Aorta (tissue), 5 donors: ENCODE results near the gene HYAL4. TPM values are rescaled to one million over a fixed set of nuclear protein-coding genes. Genes with fewer than 3 reads are reported as not detected.

Experiments used
- ATAC-seq: fragments of 200-7000 bp; cut with Tn5 transposase; one replicate; pipeline ENCODE4 v1.9.1; 2022; ENCODE audit warnings: moderate library complexity; ENCODE audit not compliant: low FRiP score
- DNase-seq, 2 donors: peaks; one replicate each; pipeline ENCODE4 v3.0.0-alpha.2; 2020
- H3K27ac ChIP-seq, 2 donors: one replicate each; pipeline ENCODE4 v1.5.1; 2013; ENCODE audit warnings: low read length in 2 of 2, mild to moderate bottlenecking in 2 of 2, moderate library complexity in 2 of 2, control low read depth in 1 of 2, inconsistent platforms in 1 of 2, low read depth in 1 of 2
- H3K27me3 ChIP-seq, 2 donors: one replicate each; pipeline ENCODE4 v1.6.1; 2013; ENCODE audit warnings: control low read depth in 1 of 2, low read length in 1 of 2, mild to moderate bottlenecking in 1 of 2, moderate library complexity in 1 of 2; ENCODE audit not compliant: insufficient read depth in 2 of 2, control insufficient read depth in 1 of 2
- H3K36me3 ChIP-seq, 2 donors: one replicate each; pipeline ENCODE4 v1.6.1; 2013; ENCODE audit warnings: control low read depth in 1 of 2, low read length in 1 of 2, mild to moderate bottlenecking in 1 of 2; ENCODE audit not compliant: insufficient read depth in 2 of 2, control insufficient read depth in 1 of 2
- H3K4me1 ChIP-seq, 2 donors: one replicate each; pipeline ENCODE4 v1.6.1; 2013; ENCODE audit warnings: low read length in 2 of 2, control low read depth in 1 of 2, mild to moderate bottlenecking in 1 of 2, moderate library complexity in 1 of 2; ENCODE audit not compliant: insufficient read depth in 2 of 2, control insufficient read depth in 1 of 2
- H3K4me3 ChIP-seq, 2 donors: one replicate each; pipeline ENCODE4 v1.5.1; 2013; ENCODE audit warnings: low read length in 2 of 2, control low read depth in 1 of 2, mild to moderate bottlenecking in 1 of 2
- H3K9me3 ChIP-seq: one replicate; pipeline ENCODE4 v1.6.1; 2013; ENCODE audit warnings: mild to moderate bottlenecking, low read length; ENCODE audit not compliant: control insufficient read depth
- WGBS, 2 donors: extraction: QIAGEN DNeasy Blood & Tissue Kit; methylation state at CpG; one replicate each; pipeline ENCODE4 v1.1.7; 2013; 5-methylcytosine and 5-hydroxymethylcytosine counted together
- intact Hi-C, 2 donors: fragments of 100-400 bp; cut with DNase I; formaldehyde crosslinking; loops; one replicate each; pipeline versions ENCODE4 v1.14.2 to v1.15.0; 2022
- polyA plus RNA-seq, 2 donors: library from polyadenylated mRNA; stranded (reverse); fragments of 200-250 nt; gene quantifications; one replicate each; pipeline ENCODE4 v1.2.3, GENCODE V29; 2013
- total RNA-seq, 2 donors: library from RNA; stranded (reverse); fragmentation: NEBNext Ultra II Directional; extraction: Animal tissue kit (Norgen Biotek cat#: 25700); gene quantifications; one replicate each; pipeline ENCODE4 v1.2.1, GENCODE V29; 2021
- donor health status: healthy with polysubstance abuse.
- donor health status: Bipolar disorder and iron deficiency.
- donor health status: DM: no; HTN: no; CAD: no.
- donor health status: DM: no; HTN: no; CAD: no.
- donor health status: DM: yes; HTN: yes; CAD: no.

HYAL4 gene
- total and polyA plus RNA-seq, 4 donors: not detected

- no peaks in the 10 kb centered on the region for H3K36me3 ChIP-seq
- intact Hi-C loops: no loop called here
- H3K27ac ChIP-seq: no peak overlapping the region
- H3K4me3 ChIP-seq: no peak overlapping the region
- no peak for ATAC-seq
- no peaks in the 10 kb centered on the region for H3K27me3 ChIP-seq
- peaks cover 4% of the 10 kb centered on the region for H3K9me3 ChIP-seq
- no peaks in the 10 kb centered on the region for H3K4me1 ChIP-seq
- no peak for DNase-seq
Measured at GRCh38 chr7:123905714-123906113, 60.7 kb downstream of the HYAL4 start.

- no peak overlapping the region for H3K27ac ChIP-seq
- no peaks in the 10 kb centered on the region for H3K27me3 ChIP-seq
- no peak for ATAC-seq
- no peaks in the 10 kb centered on the region for H3K4me1 ChIP-seq
- no peaks in the 10 kb centered on the region for H3K36me3 ChIP-seq
- no peak overlapping the region for H3K4me3 ChIP-seq
- 37 to 39% methylated on average over 2 of the region's 2 CpGs for whole genome bisulfite sequencing, 2 donors
- DNase-seq: no peak
- intact Hi-C loops: no loop called here
- H3K9me3 ChIP-seq: no peaks in the 10 kb centered on the region
Measured at GRCh38 chr7:123916240-123916724, 71.3 kb downstream of the HYAL4 start.

GRCh38 chr7:123917878-123918277, 72.9 kb downstream of the HYAL4 start:
- H3K27ac ChIP-seq: no peak overlapping the region
- DNase-seq (no peak), ATAC-seq (no peak)
- intact Hi-C loops: no loop called here
- H3K36me3 ChIP-seq: no peaks in the 10 kb centered on the region
- no peaks in the 10 kb centered on the region for H3K27me3 ChIP-seq
- H3K4me1 ChIP-seq: no peaks in the 10 kb centered on the region
- no peaks in the 10 kb centered on the region for H3K9me3 ChIP-seq
- 92 to 93% methylated on average over 12 of the region's 12 CpGs for WGBS, 2 donors
- no peak overlapping the region for H3K4me3 ChIP-seq

- intact Hi-C loops: no loop called here
- Histone ChIP-seq H3K4me1 (no peaks in the 10 kb centered on the region), H3K9me3 (no peaks in the 10 kb centered on the region), H3K27me3 (no peaks in the 10 kb centered on the region), H3K4me3 (no peak overlapping the region), H3K36me3 (no peaks in the 10 kb centered on the region), H3K27ac (no peak overlapping the region)
- WGBS, 2 donors: 86 to 90% methylated on average over 8 of the region's 8 CpGs
- no peak for ATAC-seq
- DNase-seq: no peak
Measured at GRCh38 chr7:123918309-123918708, 73.3 kb downstream of the HYAL4 start.

GRCh38 chr7:123923599-123923998, 78.6 kb downstream of the HYAL4 start:
- no peaks in the 10 kb centered on the region for H3K9me3 ChIP-seq
- ATAC-seq: no peak
- no peak for DNase-seq
- no peak overlapping the region for H3K27ac ChIP-seq
- H3K36me3 ChIP-seq: no peaks in the 10 kb centered on the region
- H3K27me3 ChIP-seq: no peaks in the 10 kb centered on the region
- no peak overlapping the region for H3K4me3 ChIP-seq
- intact Hi-C loops: no loop called here
- no peaks in the 10 kb centered on the region for H3K4me1 ChIP-seq
- WGBS, 2 donors: 83 to 90% methylated on average over 4 of the region's 4 CpGs

- no peak for DNase-seq
- Histone ChIP-seq H3K27me3 (no peaks in the 10 kb centered on the region), H3K4me3 (no peak within 1 kb of the TSS), H3K4me1 (no peaks in the 10 kb centered on the region), H3K27ac (no peak within 1 kb of the TSS), H3K9me3 (no peaks in the 10 kb centered on the region), H3K36me3 (no peaks in the 10 kb centered on the region)
- intact Hi-C loops: no loop called here
- no peak for ATAC-seq
Measured at GRCh38 chr7:123924941-123925340, 80.0 kb downstream of the HYAL4 start, which contains the start of gene SPAM1. Gene SPAM1 (plus strand): TSS chr7:123925241. CDS start chr7:123953571, 28,330 bp downstream.

Other genes with a start within 250 kb of the HYAL4 start
- gene ASB15, start 243.3 kb upstream of the HYAL4 start, total RNA-seq: not detected
- gene ASB15, start 243.3 kb upstream of the HYAL4 start, polyA plus RNA-seq: under 1 TPM in 1 of 2 donors, not detected in 1; 0.13 TPM
- not detected for gene LMOD2, start 189.3 kb upstream of the HYAL4 start, total RNA-seq
- 1 to 10 TPM in 1 of 2 donors, not detected in 1; 1.8 TPM for gene LMOD2, start 189.3 kb upstream of the HYAL4 start, polyA plus RNA-seq
- gene WASL, start 96.2 kb upstream of the HYAL4 start, total RNA-seq: 10 to 100 TPM; 46.0 to 48.2 TPM
- 10 to 100 TPM; 21.3 to 29.1 TPM for gene WASL, start 96.2 kb upstream of the HYAL4 start, polyA plus RNA-seq
- not detected for gene SPAM1, start 80.1 kb downstream of the HYAL4 start, total RNA-seq
- not detected for gene SPAM1, start 80.1 kb downstream of the HYAL4 start, polyA plus RNA-seq
- gene TMEM229A, start 187.9 kb downstream of the HYAL4 start, total RNA-seq: not detected
- gene TMEM229A, start 187.9 kb downstream of the HYAL4 start, polyA plus RNA-seq: under 1 TPM in 1 of 2 donors, not detected in 1; 0.63 TPM